Forelimb muscle (tissue), 1 donor: Measurements from ENCODE around the gene HHAT. TPM values are rescaled to one million over a fixed set of nuclear protein-coding genes. Genes with fewer than 3 reads are reported as not detected.
"Not testable (repeated sequence)": the region's sequence is repeated elsewhere in the genome, so short reads cannot be mapped to it uniquely, and the experiment has no call there.

Source experiments
- DNase-seq: peaks from one replicate; pipeline ENCODE4 v3.0.0-alpha.2; 2013; ENCODE audit warnings: low read depth
- polyA plus RNA-seq: library from polyadenylated mRNA; unstranded; fragments of 120-200 nt; gene quantifications from one replicate; pipeline ENCODE4 v1.2.1, GENCODE V29; 2013; ENCODE audit not compliant: insufficient read length

Gene HHAT
- polyA plus RNA-seq, 1 donor, result 4.1 TPM

DNA sequence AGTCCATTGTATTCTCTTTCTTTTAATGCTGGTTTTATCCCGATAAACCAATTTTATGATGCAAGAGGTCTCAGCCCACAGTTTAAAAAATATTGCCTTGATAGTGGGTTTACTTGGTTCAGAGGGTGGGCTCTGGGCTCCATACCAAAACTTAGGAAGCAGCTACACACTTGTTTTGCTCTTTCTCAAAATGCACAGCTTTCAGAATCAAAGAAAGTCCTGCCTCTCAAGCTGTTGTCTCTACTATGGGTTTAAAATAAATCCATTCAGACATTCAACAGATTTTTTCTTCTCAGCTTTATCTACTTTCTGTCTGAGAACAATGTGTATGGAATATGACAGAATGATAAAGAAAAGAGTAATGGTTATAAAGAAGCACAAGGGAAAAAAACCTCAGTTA lies 14.8 kb upstream of the HHAT start:
- DNase-seq, result no peak

- no peak for DNase-seq
Observed at GRCh38 chr1:210315529-210315928, 13.2 kb upstream of the HHAT start.

DNA sequence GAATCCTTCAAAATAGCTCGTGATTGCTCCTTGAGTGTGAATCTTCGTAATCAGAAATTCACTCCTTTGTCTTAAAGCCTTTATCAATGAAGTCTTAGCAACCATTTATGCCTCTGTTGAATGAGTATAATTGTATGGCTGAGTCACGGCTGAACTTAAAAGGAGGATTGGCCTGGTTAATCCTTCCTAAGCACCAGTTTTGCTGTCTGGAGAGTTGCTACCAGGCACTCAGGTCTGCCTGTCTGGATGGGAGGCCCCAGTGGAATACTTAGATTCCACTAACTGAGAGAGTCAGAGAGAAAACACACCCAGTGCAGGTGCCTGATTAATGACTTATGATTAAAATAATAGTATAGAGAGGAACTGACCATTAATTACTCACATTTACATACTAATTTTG lies 7.6 kb upstream of the HHAT start:
- no peak for DNase-seq

GRCh38 chr1:210321552-210321951 lies 7.2 kb upstream of the HHAT start:
- no peak for DNase-seq

DNA sequence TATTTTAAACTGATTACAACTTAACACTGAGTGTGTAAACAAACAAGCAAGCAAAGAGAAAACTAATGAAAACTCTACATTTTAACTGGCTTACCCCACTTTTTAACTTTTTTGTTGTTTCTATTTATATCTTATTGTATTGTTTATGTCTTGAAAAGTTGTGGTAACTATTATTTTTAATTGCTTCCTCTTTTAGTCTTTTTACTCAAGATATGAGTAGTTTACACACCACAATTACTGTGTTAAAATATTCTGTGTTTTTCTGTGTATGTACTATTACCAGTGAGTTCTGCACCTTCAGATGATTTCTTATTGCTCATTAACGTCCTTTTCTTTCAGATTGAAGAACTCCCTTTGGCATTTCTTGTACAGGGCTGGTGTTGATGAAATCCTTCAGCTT lies 4.7 kb upstream of the HHAT start:
- DNase-seq, result no peak

DNA sequence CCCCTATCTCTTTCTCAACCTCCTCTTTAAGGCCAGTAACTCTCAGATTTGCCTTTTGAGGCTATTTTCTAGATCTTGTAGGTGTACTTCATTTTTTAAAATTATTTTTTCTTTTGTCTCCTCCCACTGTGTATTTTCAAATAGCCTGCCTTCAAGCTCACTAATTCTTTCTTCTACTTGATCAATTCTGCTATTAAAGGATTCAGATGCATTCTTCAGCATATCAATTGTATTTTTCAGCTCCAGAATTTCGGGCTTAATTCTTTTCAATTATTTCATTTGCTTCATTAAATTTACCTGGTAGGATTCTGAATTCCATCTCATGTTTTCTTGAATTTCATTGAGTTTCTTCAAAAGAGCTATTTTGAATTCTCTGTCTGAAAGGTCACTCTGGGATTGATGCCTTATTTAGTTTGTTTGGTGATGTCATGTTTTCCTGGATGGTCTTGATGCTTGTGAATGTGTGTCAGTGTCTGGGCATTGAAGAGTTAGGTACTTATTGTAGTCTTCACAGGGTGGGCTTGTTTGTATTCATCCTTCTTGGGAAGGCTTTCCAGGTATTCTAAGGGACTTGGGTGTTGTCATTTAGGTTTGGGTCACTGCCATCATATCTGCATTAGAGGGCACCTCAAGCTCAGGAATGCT lies 3.6 kb upstream of the HHAT start:
- no peak for DNase-seq

DNA sequence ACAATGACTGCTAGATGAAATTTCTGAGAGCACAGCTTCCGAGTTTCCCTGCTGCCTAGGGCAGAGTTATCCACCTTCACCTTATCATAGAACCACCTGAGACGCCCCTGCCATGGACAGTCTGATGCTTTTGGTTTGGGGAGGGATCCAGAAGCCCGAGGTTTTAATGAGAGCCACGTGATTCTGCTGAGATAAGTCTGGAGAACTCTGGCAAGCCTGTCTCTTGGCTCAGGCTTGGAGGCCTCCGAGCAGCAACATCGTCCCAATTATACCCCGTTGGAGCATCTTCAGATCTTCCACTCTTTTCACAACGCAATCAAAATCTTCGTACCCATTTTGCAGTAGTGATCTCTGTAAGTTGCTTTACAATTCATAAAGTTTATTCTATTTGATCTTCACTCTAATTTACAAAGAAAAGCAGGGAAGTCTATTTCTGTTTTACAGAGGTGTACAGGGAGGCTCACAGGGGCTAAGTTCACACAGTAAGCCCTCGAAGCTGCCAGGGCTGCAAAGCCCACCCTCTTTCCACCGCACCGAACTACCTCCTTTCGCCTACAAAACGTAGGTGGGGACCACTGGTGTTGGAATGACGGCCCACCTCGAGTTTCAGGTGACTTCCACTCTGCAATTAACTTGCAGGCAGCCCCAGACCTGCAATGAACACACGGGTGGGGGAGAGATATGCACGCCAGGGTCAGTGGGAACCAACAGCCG lies 513 bp upstream of the HHAT start:
- DNase-seq, result no peak

DNA sequence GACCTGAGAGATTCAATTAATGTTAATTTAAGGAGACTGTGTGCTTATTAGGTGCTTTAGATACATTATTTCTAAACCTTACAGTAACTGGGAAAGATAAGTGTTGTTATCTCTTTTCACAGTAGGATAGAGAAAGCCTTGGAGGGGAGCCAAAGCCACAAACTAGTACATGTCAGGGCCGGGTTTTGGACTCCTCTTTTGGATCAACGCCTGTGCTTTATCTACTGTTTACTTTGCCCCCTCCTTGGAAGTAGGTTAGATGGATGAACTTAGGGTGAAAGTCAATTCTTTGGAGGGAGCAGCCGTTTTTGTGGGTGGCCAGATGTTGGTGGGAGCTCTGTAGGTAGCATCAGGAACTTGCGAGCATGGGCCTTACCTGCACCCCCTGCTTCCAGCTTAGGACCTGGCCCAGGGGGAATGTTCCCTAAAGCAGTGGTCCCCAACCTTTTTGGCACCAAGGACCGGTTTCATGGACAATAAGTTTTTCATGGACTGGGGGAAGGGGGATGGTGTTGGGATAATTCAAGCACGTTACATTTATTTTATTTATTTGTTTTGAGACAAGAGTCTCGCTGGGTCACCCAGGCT lies 1.7 kb downstream of the HHAT start:
- no peak for DNase-seq

- DNase-seq, result no peak
Observed at GRCh38 chr1:210332233-210332632, 3.5 kb downstream of the HHAT start.

DNA sequence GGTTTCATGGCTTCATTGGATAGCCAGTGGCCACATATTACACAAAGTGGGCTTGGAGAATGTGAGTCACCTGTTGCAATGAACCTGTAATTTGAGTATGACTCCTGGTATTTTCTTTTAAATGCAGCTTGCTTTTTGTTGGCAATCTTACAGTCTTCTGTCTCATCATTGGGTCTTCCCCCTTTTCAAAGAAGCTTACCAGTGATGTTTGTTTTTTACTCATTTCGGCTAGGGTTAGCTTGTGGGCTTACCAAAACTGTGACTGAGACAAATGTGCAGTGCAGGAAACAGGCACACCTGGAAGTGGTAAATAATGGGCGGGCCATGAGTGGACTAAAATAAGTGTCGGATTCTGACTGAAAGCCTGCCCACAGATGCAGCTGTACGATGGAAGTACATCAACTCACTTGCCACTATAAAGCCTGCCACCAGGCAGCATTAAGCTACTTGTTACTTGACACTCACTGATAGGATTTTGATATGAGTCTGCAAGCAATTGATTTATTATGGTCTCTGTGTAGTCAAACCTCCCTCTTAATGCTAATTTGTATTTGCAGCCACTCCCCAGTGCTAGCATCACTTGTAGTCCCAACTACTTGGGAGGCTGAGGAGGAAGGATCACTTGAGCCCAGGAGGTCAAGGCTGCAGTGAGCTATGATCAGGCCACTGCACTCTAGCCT lies 4.2 kb downstream of the HHAT start:
- DNase-seq, result no peak

GRCh38 chr1:210335001-210335400 lies 6.3 kb downstream of the HHAT start:
- DNase-seq, result no peak

DNA sequence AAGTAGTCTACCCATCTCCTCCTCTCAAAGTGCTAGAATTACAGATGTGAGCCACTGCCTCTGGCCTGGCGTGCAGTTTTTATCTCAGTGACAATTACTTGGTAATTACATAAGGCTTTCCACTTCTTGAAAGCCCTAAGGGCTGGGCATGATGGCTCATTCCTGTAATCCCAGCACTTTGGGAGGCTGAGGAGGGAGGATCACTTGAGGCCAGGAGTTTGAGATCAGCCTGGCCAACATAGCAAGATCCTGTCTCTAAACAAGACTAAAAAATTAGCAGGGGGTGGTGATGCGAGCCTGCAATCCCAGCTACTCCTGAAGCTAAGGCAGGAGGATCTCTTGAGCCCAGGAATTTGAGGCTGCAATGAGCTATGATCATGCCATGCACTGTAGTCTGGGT lies 7.7 kb downstream of the HHAT start:
- DNase-seq, result no peak

DNA sequence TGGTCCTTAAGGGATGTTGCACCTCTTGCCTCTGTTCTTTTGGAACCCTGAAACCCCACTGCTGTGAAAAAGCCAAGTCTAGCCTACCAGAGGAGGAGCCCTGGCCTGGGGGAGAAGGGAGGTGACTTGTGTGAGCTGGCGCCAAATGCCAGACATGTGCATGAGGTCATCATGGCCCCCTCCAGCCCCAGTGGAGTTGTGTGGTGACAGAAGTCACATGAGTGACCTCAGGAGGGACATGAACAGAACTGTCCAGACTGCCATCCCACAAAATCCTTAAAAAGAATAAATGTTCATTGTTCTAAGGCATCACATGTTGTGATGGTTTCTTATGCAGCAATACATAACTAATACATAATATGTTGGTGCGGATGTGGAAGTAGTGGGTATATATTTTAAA lies 10.8 kb downstream of the HHAT start:
- no peak for DNase-seq

DNA sequence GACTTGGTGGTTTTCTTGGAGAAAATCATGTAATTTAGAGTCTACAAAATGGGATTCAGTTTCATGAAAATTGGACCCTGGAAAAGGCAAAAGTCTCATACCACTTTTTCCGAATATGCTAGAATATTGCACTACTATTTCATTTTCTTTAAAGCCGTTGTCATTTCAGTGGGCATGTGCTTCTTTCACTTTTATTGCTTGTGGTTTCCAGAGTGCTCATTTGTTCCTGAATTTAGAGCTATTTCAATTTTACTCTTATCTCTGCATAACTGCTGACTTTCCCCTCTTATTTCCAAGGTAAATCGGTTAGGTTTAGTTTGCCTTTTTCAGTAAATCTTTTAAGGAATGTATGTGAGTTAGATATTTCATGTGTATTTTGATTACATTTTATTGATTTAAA lies 11.6 kb downstream of the HHAT start:
- no peak for DNase-seq

DNA sequence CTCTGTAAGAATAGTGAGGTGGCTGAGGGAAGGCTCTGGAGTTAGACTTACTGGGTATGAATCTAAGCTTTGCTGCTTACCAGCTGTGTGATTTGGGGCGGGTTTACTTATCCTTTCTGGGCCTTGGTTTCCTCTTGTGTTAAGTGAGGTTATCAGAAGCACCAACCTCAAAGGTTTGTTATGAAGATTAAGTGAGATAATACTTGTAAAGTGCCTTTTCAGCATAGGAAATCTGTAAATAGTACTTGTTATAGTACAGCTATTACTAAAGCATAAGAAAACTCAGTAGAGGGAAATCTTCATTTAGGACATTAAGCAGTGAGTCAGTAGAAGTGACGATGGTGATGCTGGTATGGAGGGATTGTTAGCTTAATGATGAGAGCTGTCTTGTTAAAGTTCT lies 12.1 kb downstream of the HHAT start:
- no peak for DNase-seq

- DNase-seq, result no peak
Observed at GRCh38 chr1:210342986-210343780, 14.5 kb downstream of the HHAT start.

DNA sequence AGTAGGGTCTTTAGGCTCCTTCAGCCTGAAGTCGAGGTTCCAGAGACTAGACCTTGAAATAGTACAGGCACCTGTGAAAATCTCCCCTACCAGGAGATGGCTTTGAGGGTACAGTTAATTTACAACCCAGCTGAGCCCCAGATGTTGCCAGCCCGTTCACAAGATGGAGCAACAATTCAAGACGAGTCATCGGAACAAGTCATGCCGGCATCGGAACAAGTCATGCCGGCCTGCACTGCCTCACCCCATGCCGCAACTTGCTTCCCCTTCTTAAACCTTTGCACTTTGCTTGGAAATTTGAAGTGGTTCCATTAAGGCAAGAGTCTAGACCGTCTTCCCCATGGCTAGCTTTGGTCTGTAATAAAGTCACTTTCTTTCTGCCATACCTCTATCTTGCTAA lies 16.0 kb downstream of the HHAT start:
- DNase-seq, result no peak

DNA sequence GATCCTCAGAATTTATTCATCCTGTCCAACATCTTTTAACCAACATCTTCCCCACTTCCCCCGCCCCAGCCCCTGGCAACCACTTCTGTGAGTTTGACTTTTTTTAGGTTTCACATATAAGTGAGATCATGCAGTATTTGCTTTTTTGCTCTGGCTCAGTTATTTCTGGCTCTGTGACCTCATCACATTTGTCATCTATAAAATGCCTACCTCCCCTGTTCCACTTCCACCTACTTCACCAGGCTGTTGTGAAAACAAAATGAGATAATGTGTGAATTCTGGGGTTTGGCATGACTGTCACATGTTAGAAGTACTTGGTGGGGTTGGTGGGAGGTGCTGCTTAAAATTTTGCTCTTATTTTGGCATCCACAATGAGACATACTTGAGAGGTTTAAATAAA lies 18.4 kb downstream of the HHAT start:
- no peak for DNase-seq

DNA sequence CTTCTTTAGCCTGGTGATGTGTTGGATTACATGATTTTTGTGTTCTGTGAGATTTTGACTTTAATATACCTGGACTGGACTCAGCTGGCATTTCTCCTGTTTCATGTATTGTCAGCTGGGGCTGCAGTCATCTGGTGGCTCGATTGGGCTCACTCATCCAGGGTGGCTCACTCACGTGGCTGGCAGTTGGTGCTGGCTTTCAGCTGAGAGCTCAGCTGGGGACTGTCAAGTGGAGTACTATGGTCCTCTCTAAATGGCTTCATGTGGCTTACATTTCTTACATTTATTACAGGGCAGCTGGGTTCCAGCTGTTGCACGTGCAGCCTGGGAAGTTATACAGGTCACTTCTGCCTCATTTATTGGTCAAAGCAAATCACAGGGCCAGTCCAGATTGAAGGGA lies 22.8 kb downstream of the HHAT start:
- no peak for DNase-seq

- no peak for DNase-seq
Observed at GRCh38 chr1:210352575-210352974, 23.9 kb downstream of the HHAT start.

GRCh38 chr1:210354305-210354704 lies 25.6 kb downstream of the HHAT start:
- DNase-seq, result not testable (repeated sequence)

DNA sequence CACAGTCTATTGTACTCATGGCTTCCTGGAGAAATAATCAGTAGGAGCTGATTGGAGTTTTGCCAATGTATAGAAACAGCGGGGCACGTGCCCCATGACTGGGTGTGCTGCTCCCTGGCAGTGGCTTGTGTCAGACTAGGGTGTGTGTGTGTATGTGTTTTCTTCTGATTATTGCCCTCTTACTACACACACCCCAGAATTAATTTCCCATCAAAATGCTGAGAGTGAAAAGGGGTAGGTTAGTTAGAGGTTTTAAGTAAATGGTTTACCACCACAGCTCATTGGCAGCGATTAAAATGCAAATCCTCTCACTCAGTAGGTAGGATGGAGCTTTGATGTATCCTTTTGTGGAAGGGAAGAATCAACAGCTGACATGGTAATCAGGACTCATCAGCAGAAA lies 29.9 kb downstream of the HHAT start:
- DNase-seq, result no peak
